Neural cell (in vitro differentiated cells): ENCODE measurements around the gene SUMF1.

Source experiments
- CTCF ChIP-seq: fragments of 450-650 bp; IDR thresholded peaks from 2 replicates; pipeline ENCODE4 v1.5.1; 2014; ENCODE audit warnings: antibody characterized with exemption, mild to moderate bottlenecking, moderate library complexity; ENCODE audit not compliant: poor library complexity, severe bottlenecking
- RAD21 ChIP-seq: fragments of 450-650 bp; conservative IDR thresholded peaks from 2 replicates; pipeline ENCODE4 v1.6.1; 2014; ENCODE audit warnings: antibody characterized with exemption, mild to moderate bottlenecking, moderate library complexity

GRCh38 chr3:4425707-4426106 is 41.4 kb downstream of the SUMF1 start:
- TF ChIP-seq CTCF (no peak), RAD21 (no peak)
